Chondrocyte (in vitro differentiated cells): ENCODE data around the gene RPS3. TPM values are rescaled to one million over a fixed set of nuclear protein-coding genes. Genes with fewer than 3 reads are reported as not detected.
A peak's percentile ranks its signal among the peaks of the same experiment; 100 is the strongest.

ENCODE experiments used
- DNase-seq: peaks from one replicate; pipeline ENCODE4 v3.0.0; 2021; ENCODE audit warnings: mixed read lengths, low spot score
- H3K27ac Mint-ChIP-seq: one replicate; pipeline ENCODE4 v1.8.0; 2021; ENCODE audit warnings: mild to moderate bottlenecking, moderate library complexity, mixed read lengths; ENCODE audit not compliant: unreplicated experiment
- H3K27me3 Mint-ChIP-seq: 2 replicates; pipeline ENCODE4 v1.8.0; 2021; ENCODE audit warnings: low read depth, mixed read lengths
- H3K36me3 Mint-ChIP-seq: 2 replicates; pipeline ENCODE4 v1.8.0; 2021; ENCODE audit warnings: low read depth, mixed read lengths
- H3K4me1 Mint-ChIP-seq: 2 replicates; pipeline ENCODE4 v1.8.0; 2021; ENCODE audit warnings: low read depth, mild to moderate bottlenecking, mixed read lengths
- H3K4me3 Mint-ChIP-seq: one replicate; pipeline ENCODE4 v1.8.0; 2021; ENCODE audit warnings: mild to moderate bottlenecking, moderate library complexity, mixed read lengths; ENCODE audit not compliant: unreplicated experiment
- H3K9me3 Mint-ChIP-seq: 2 replicates; pipeline ENCODE4 v1.8.0; 2021; ENCODE audit warnings: low read depth, mixed read lengths
- CTCF ChIP-seq: fragments of 200-600 bp; sonication (generic); IDR thresholded peaks from 2 replicates; pipeline ENCODE4 v1.5.0; 2021; ENCODE audit warnings: antibody characterized with exemption, mild to moderate bottlenecking, moderate library complexity
- total RNA-seq: library from RNA; stranded (reverse); gene quantifications from 3 replicates; pipeline ENCODE4 v1.2.1, GENCODE V29; 2021

RPS3 gene
- total RNA-seq, 1 donor from 2014 or later = 1,466 TPM

- peaks cover 45% of the 10 kb centered on the region for H3K4me1 Mint-ChIP-seq
- no peaks in the 10 kb centered on the region for H3K9me3 Mint-ChIP-seq
Measured at GRCh38 chr11:75400146-75400865, 988 bp downstream of the RPS3 start.

GRCh38 chr11:75402002-75402773 is 2.9 kb downstream of the RPS3 start:
- peaks cover 40% of the 10 kb centered on the region for H3K36me3 Mint-ChIP-seq

More at GRCh38 chr11:75400146-75400865, 988 bp downstream of the RPS3 start:
- H3K4me3 Mint-ChIP-seq = peak overlapping the region; percentile 95
- H3K27ac Mint-ChIP-seq = peak overlapping the region; percentile 96
- H3K27me3 Mint-ChIP-seq = no peaks in the 10 kb centered on the region
- no peak for TF ChIP-seq CTCF
- DNase-seq = no peak
- H3K36me3 Mint-ChIP-seq = peaks cover 36% of the 10 kb centered on the region

GRCh38 chr11:75403037-75403436 is 3.7 kb downstream of the RPS3 start:
- no peak for TF ChIP-seq CTCF
- Mint-ChIP-seq H3K4me1 (peaks cover 51% of the 10 kb centered on the region), H3K36me3 (peaks cover 45% of the 10 kb centered on the region), H3K4me3 (no peak overlapping the region), H3K27ac (peak overlapping the region; percentile 77), H3K27me3 (no peaks in the 10 kb centered on the region), H3K9me3 (no peaks in the 10 kb centered on the region)
- no peak for DNase-seq

More at GRCh38 chr11:75402002-75402773, 2.9 kb downstream of the RPS3 start:
- Mint-ChIP-seq H3K4me1 (peaks cover 45% of the 10 kb centered on the region), H3K27me3 (no peaks in the 10 kb centered on the region), H3K27ac (peak overlapping the region; percentile 71), H3K4me3 (peak overlapping the region; percentile 95), H3K9me3 (no peaks in the 10 kb centered on the region)
- TF ChIP-seq CTCF = no peak
- DNase-seq = no peak

GRCh38 chr11:75403983-75404658 is 4.8 kb downstream of the RPS3 start:
- no peak for TF ChIP-seq CTCF
- no peak for DNase-seq
- Mint-ChIP-seq H3K4me1 (peaks cover 50% of the 10 kb centered on the region), H3K27me3 (no peaks in the 10 kb centered on the region), H3K36me3 (peaks cover 46% of the 10 kb centered on the region), H3K27ac (peak overlapping the region; percentile 77), H3K4me3 (no peak overlapping the region), H3K9me3 (no peaks in the 10 kb centered on the region)

- Mint-ChIP-seq H3K4me3 (no peak overlapping the region), H3K27me3 (no peaks in the 10 kb centered on the region), H3K9me3 (no peaks in the 10 kb centered on the region), H3K27ac (no peak overlapping the region), H3K4me1 (peaks cover 36% of the 10 kb centered on the region), H3K36me3 (peaks cover 44% of the 10 kb centered on the region)
- DNase-seq = no peak
- no peak for TF ChIP-seq CTCF
Measured at GRCh38 chr11:75406338-75406777, 7.0 kb downstream of the RPS3 start.
